Inferior parietal cortex (tissue), 1 donor: Measurements from ENCODE around the gene KIF6.
"Not testable (repeated sequence)": the region's sequence is repeated elsewhere in the genome, so short reads cannot be mapped to it uniquely, and the experiment has no call there.

ENCODE experiments used
- DNase-seq: peaks from one replicate; pipeline ENCODE4 v3.0.0-alpha.2; 2016; ENCODE audit errors: extremely low spot score

The KIF6 gene

GRCh38 chr6:39289490-39289889, 435.7 kb downstream of the KIF6 start:
- DNase-seq: no peak

GRCh38 chr6:39287601-39288000, 437.6 kb downstream of the KIF6 start:
- DNase-seq: no peak

GRCh38 chr6:39286596-39286995, 438.6 kb downstream of the KIF6 start:
- DNase-seq: not testable (repeated sequence)

GRCh38 chr6:39282774-39283173, 442.4 kb downstream of the KIF6 start:
- DNase-seq: no peak

- DNase-seq: no peak
Measured at GRCh38 chr6:39281312-39281980, 443.8 kb downstream of the KIF6 start.

- no peak for DNase-seq
Measured at GRCh38 chr6:39280247-39280731, 444.9 kb downstream of the KIF6 start.
